HG03378 (cell line): ENCODE results near the gene TOGARAM1.

ENCODE experiments used
- ATAC-seq: cut with Tn5 transposase; IDR thresholded peaks from one replicate; pipeline ENCODE4 v1.9.1; 2021; ENCODE audit warnings: mild to moderate bottlenecking, moderate library complexity; ENCODE audit not compliant: unreplicated experiment

The TOGARAM1 gene

DNA sequence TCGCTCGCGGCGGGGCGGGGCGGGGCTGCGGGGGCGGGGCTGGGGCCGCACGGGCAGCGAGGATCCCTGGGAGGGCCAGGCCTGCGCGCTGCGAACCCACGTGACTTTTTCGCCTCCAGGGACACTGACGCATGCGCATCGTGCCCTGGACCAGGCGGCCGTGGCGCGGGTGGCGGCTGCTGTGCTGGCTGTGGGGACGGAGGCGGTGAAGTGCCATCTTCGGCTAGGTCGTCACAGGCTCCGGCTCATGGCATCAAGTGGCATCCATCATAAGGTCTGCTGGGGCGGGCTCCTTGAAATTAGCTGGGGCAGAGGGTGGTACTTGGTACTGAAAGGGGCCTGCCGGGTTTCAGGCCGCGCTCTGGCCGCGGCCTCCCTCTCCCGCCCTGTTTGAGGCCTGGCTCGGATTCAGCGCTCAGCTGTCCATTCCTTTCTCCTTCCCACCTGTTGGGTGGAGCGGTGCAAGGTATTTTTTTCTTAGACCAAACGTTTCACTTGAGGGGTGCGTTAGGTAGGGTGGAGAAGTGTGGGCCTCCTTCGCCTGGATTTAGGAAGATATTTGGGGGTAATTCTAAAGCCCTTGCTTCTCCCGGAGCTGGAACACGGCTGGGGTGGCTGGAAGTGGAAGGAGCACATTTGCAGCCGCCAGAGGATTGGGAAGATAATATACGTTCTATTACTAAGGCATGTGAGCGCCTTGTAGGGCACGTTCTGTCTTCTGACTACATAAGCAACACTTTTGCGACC lies 122.2 kb downstream of the TOGARAM1 start, which contains the start of gene PRPF39:
Gene PRPF39, plus strand, starts transcription at position 141 of the 747 bp plus-strand sequence. CDS start 11,124 bp downstream, outside the sequence.
- ATAC-seq, result peak; percentile 75

DNA sequence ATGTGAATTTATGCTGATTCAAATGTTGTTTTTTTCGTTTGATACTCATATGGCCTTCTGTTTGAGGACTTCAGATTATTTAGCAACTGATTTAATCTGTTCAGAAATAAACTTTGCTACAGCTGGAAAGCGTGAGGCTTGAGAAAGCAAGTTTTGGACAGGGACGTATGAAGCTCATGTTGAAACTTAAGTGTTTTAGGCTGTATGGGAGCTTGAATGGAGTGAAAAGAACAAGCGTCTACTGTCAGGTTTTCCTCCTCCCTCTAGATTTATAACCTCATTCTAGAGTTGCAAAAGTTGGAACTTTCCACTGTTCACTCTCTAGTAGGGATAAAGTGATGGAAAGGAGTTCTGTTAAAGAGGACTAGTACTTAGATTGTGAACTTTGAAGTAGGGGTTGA lies 123.0 kb downstream of the TOGARAM1 start:
- peak; percentile 12 for ATAC-seq

DNA sequence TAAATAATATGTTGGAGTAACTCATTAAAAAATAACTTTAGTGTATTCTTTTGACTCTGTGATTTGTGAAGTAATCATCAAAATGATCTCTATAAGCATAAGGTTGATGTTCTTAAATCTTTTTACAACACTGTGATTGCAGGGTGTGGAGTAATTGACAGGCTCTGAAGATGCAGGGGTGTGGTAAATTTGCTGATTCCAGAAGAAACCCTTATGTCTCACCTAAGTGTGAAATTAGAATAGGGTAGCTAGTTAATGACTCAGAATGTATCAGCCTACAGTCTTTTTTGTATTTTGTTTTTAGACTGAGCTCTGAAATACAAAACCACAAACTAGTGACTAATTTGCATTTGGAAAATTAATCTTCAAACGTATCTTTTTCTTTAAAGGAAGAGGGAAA lies 127.8 kb downstream of the TOGARAM1 start:
- ATAC-seq, result peak; percentile 87

- no peak for ATAC-seq
Measured at GRCh38 chr14:45091710-45092109, 129.7 kb downstream of the TOGARAM1 start.

DNA sequence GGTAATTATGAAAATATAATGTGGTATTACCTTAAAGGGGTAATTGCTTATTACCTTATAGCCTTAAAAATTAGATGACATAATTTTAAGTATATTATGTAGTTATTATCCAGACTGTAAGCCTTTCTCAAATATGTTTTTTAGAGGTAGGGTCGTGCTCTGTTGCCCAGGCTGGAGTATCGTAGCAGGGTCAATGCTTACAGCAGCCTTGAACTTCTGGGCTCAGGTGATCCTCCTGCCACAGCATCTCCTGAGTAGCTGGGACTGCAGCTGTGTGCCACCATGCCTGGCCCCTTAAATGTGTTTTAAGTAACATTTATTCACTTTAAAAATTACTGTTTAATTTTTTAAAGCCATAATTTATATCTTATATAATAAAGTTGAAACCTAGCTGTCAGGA lies 132.3 kb downstream of the TOGARAM1 start:
- no peak for ATAC-seq

DNA sequence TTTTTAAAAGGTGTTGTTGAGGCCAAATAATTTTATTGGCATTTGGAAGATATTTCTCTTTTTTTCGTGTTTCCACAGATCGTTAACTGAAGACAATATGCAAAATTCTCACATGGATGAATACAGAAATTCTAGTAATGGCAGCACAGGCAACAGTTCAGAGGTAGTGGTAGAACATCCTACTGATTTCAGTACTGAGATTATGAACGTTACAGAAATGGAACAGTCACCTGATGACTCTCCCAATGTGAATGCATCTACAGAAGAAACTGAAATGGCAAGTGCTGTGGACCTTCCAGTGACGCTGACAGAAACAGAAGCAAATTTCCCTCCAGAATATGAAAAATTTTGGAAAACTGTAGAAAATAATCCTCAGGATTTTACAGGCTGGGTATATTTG lies 133.2 kb downstream of the TOGARAM1 start:
- ATAC-seq, result no peak

- ATAC-seq, result no peak
Measured at GRCh38 chr14:45096218-45096617, 134.2 kb downstream of the TOGARAM1 start.

DNA sequence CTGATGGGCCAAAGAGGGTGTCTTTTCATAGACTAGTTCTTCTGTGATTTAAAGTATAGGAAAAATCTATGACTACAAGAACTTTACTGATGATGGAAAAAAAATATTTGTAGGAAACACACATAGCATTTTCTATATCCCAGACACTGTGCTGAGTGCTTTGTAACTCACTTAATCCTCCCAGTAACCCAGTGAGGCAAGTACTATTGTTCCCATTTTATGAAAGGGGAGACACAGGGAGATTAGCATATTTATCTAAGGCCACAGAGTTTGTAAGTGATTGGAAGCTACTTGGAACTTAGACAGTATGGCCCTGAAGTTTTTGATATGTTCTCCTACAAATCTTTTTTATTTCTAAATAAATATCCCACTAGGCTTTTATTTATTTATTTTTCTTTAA lies 141.8 kb downstream of the TOGARAM1 start:
- ATAC-seq, result no peak

DNA sequence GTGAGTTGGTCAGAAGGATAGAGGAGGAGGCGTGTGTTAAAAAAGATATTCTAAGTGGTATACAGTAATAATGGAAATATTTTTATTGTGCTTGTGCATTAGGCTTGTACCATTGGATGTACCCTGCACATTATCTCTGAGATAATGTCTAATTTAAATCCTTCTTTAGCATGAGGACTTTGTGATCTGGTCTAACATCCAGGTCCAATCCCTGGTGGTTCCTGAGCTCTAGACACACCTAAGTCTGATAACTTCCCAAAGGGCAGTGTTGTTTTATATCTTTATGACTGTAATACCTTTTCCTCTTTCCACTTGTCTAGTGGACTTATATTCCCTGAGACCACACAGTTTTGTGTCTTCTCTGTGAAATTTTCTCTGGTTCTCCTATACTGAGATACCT lies 142.6 kb downstream of the TOGARAM1 start:
- ATAC-seq, result no peak

- ATAC-seq, result no peak
Measured at GRCh38 chr14:45112896-45113781, 151.1 kb downstream of the TOGARAM1 start.

DNA sequence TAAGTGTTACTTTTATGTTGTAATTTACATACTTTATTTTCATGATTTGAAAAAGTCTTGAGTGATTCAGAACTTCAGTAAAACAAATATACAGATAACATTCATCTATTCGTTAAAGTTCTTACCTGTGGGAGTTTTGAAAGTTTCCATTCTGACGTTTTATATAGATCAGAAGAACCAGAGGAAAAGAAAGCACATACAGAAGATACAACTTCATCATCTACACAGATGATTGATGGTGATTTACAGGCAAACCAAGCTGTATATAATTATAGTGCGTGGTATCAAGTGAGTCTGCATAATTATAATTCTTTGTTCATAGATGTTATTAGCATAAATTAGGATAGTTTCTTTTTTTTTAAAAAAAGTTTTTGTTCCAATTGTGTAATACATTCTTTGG lies 152.3 kb downstream of the TOGARAM1 start:
- ATAC-seq, result no peak

DNA sequence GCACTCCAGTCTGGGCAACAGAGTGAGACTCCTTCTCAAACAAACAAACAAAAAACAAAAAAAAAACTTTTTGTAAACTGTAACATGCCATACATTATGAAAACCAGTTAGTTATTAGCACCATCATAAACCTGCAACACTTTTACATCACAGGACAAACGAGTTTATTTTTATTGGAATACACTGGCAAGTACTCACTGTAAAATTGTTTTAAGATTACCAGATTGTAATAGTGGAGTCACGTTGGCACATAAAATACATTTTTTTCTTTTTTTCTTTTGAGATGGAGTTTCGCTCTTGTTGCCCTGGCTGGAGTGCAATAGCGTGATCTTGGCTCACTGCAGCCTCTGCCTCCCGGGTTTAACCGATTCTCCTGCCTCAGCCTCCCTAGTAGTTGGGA lies 156.6 kb downstream of the TOGARAM1 start:
- ATAC-seq, result no peak

- ATAC-seq, result no peak
Measured at GRCh38 chr14:45120096-45120495, 158.1 kb downstream of the TOGARAM1 start.

GRCh38 chr14:45123271-45123670 lies 161.3 kb downstream of the TOGARAM1 start:
- no peak for ATAC-seq
